Measurements from ENCODE around the gene S100A11.
A peak's percentile ranks its signal among the peaks of the same experiment; 100 is the strongest.

GRCh38 chr1:152034654-152035538, 1.9 kb downstream of the S100A11 start:
- peak; percentile 85 for TF ChIP-seq CTCF (conservative IDR thresholded peaks at IDR 0.05)
- TF ChIP-seq ZFX (IDR thresholded peaks at IDR 0.05) = no peak

Measured in C4-2B (cell line).